ENCODE data around the gene NBPF1.
"Not testable (repeated sequence)": the region's sequence is repeated elsewhere in the genome, so short reads cannot be mapped to it uniquely, and the experiment has no call there.

Gene NBPF1

DNA sequence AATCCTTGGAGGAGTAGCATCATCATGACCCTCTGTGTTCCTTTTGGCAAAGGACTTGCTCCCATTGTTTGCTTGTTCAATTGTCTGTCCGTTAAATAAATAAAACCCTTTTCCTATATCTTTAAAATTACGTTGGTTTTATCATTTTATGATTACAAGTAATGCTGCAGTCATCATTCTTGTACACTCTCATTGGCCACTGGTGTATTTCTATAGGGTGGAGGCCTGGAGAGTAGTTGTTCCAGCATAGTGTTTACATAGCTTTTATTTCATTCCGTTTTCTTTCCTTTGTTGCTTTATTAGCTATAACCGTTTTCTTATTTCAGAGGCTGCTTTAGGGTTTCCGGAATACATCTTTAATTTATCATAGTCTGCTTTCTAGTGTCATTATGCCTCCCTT, 91.7 kb downstream of the NBPF1 start:
- H3K36me3 ChIP-seq (ENCODE audit: control insufficient read depth in 4 of 4, insufficient read depth in 4 of 4, low read length in 3 of 4); DNase-seq; H3K4me3 ChIP-seq (ENCODE audit: control insufficient read depth in 1 of 7, extremely low read depth in 1 of 7, insufficient read depth in 4 of 7, low read depth in 2 of 7, low read length in 6 of 7); POLR2A ChIA-PET; H3K27ac ChIP-seq (ENCODE audit: insufficient read depth in 1 of 2, low read depth in 1 of 2, low read length in 2 of 2, poor library complexity in 1 of 2, severe bottlenecking in 2 of 2); CTCF ChIA-PET; H3K4me1 ChIP-seq (ENCODE audit: control extremely low read depth in 1 of 4, control insufficient read depth in 4 of 4, insufficient read depth in 4 of 4, low read length in 3 of 4); H3K9me3 ChIP-seq (ENCODE audit: control extremely low read depth in 1 of 5, control insufficient read depth in 4 of 5, insufficient read depth in 2 of 5, low read depth in 1 of 5, low read length in 4 of 5): not testable (repeated sequence)
- H3K27me3 ChIP-seq (replicated peaks in 2 of 5; ENCODE audit: control insufficient read depth in 4 of 5, insufficient read depth in 5 of 5, low read length in 4 of 5) = peaks cover 2 to 31% (median 10%) of the 10 kb centered on the region in 5 experiments
- 86% methylated on average over 2 of the region's 5 CpGs for whole genome bisulfite sequencing (ENCODE audit: insufficient coverage)

DNA sequence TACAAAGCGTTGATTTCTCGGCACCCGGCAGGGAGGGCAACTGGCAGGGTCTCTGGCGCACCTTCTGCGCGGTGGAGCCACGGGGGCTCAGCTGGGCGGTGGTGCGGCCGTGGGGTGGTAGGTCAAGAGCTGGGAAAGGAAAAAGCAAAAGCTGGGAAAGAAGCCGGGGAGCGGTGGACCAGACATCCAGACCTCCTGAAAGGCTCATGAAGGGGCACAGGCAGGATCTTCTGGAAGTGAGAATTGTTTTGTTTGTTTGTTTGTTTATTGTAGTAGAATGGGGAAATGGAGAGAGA, 92.1 kb downstream of the NBPF1 start:
- WGBS (ENCODE audit: insufficient coverage) = 80% methylated on average over 10 of the region's 12 CpGs
- Histone ChIP-seq H3K36me3 (ENCODE audit: control insufficient read depth in 4 of 4, insufficient read depth in 4 of 4, low read length in 3 of 4) (no peaks in the 10 kb centered on the region), H3K4me1 (ENCODE audit: control extremely low read depth in 1 of 4, control insufficient read depth in 4 of 4, insufficient read depth in 4 of 4, low read length in 3 of 4) (peaks cover 0 to 3% (median under 1%) of the 10 kb centered on the region in 4 experiments), H3K27ac (ENCODE audit: insufficient read depth in 1 of 2, low read depth in 1 of 2, low read length in 2 of 2, poor library complexity in 1 of 2, severe bottlenecking in 2 of 2) (no peak overlapping the region), H3K9me3 (ENCODE audit: control extremely low read depth in 1 of 5, control insufficient read depth in 4 of 5, insufficient read depth in 2 of 5, low read depth in 1 of 5, low read length in 4 of 5) (no peaks in the 10 kb centered on the region), H3K4me3 (ENCODE audit: control insufficient read depth in 1 of 7, extremely low read depth in 1 of 7, insufficient read depth in 4 of 7, low read depth in 2 of 7, low read length in 6 of 7) (peak overlapping the region in 1 of 7 experiments; percentile 52), H3K27me3 (replicated peaks in 2 of 5; ENCODE audit: control insufficient read depth in 4 of 5, insufficient read depth in 5 of 5, low read length in 4 of 5) (peaks cover 2 to 28% (median 10%) of the 10 kb centered on the region in 5 experiments)
- DNase-seq = no peak
- ChIA-PET CTCF (no interaction called here), POLR2A (no interaction called here)

DNA sequence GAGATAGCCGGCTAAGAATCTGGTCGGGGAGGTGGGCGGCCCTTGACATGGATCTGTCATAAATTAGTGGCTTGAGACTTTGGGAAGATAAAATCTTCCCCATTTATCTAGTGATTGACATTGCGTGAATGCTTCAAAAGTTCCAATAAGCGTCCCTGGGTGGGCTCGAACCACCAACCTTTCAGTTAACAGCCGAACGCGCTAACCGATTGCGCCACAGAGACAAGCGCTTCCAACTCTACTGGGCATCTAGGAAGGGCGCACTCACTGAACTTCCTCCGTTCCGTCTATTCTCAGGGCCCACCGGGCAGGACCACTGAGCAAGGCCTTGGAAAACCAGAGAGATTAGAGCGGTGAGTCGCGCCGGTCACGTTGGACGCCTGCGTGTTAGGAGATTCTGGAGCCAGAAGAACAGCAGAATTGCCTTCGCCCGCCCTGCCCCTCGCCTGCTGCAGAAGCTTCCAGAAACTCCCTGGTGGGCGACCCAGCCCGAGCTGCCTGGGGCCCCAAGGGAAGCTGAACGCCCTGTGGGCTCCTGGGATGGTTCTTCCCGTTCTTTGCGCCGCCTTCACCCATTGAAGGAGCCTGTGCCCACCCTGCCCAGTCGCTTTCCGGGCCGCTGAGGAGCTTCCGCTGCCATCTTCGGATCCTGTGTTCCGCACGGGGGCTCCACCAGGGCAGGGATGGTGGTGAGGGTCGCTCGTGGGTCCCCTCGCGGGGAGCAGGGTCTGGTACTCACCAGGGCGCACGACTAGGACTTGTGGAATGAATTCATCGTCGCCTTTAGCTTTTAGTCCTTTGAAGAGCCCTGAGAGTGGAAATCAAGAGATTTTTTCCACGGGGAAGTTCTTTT, 92.7 kb downstream of the NBPF1 start:
- H3K9me3 ChIP-seq (ENCODE audit: control extremely low read depth in 1 of 5, control insufficient read depth in 4 of 5, insufficient read depth in 2 of 5, low read depth in 1 of 5, low read length in 4 of 5); POLR2A ChIA-PET; H3K27ac ChIP-seq (ENCODE audit: insufficient read depth in 1 of 2, low read depth in 1 of 2, low read length in 2 of 2, poor library complexity in 1 of 2, severe bottlenecking in 2 of 2); H3K36me3 ChIP-seq (ENCODE audit: control insufficient read depth in 4 of 4, insufficient read depth in 4 of 4, low read length in 3 of 4); CTCF ChIA-PET; H3K4me1 ChIP-seq (ENCODE audit: control extremely low read depth in 1 of 4, control insufficient read depth in 4 of 4, insufficient read depth in 4 of 4, low read length in 3 of 4): not testable (repeated sequence)
- WGBS (ENCODE audit: insufficient coverage) = 39% methylated on average over 38 of the region's 48 CpGs
- peak in 1 of 3 donors; percentile 11 for DNase-seq
- Histone ChIP-seq H3K27me3 (replicated peaks in 2 of 5; ENCODE audit: control insufficient read depth in 4 of 5, insufficient read depth in 5 of 5, low read length in 4 of 5) (peaks cover 2 to 28% (median 7%) of the 10 kb centered on the region in 5 experiments), H3K4me3 (ENCODE audit: control insufficient read depth in 1 of 7, extremely low read depth in 1 of 7, insufficient read depth in 4 of 7, low read depth in 2 of 7, low read length in 6 of 7) (peak overlapping the region in 3 of 7 experiments; percentile 11 to 52 (median 49))

- POLR2A ChIA-PET; H3K9me3 ChIP-seq (ENCODE audit: control extremely low read depth in 1 of 5, control insufficient read depth in 4 of 5, insufficient read depth in 2 of 5, low read depth in 1 of 5, low read length in 4 of 5); H3K4me1 ChIP-seq (ENCODE audit: control extremely low read depth in 1 of 4, control insufficient read depth in 4 of 4, insufficient read depth in 4 of 4, low read length in 3 of 4); CTCF ChIA-PET; H3K4me3 ChIP-seq (ENCODE audit: control insufficient read depth in 1 of 7, extremely low read depth in 1 of 7, insufficient read depth in 4 of 7, low read depth in 2 of 7, low read length in 6 of 7); H3K36me3 ChIP-seq (ENCODE audit: control insufficient read depth in 4 of 4, insufficient read depth in 4 of 4, low read length in 3 of 4); DNase-seq; H3K27ac ChIP-seq (ENCODE audit: insufficient read depth in 1 of 2, low read depth in 1 of 2, low read length in 2 of 2, poor library complexity in 1 of 2, severe bottlenecking in 2 of 2): not testable (repeated sequence)
- peaks cover 2 to 28% (median 7%) of the 10 kb centered on the region in 5 experiments for H3K27me3 ChIP-seq (replicated peaks in 2 of 5; ENCODE audit: control insufficient read depth in 4 of 5, insufficient read depth in 5 of 5, low read length in 4 of 5)
- 80% methylated on average over 1 of the region's 6 CpGs for WGBS (ENCODE audit: insufficient coverage)
Measured at GRCh38 chr1:16519255-16519951, 94.0 kb downstream of the NBPF1 start.

- H3K36me3 ChIP-seq (ENCODE audit: control insufficient read depth in 4 of 4, insufficient read depth in 4 of 4, low read length in 3 of 4); DNase-seq; H3K4me3 ChIP-seq (ENCODE audit: control insufficient read depth in 1 of 7, extremely low read depth in 1 of 7, insufficient read depth in 4 of 7, low read depth in 2 of 7, low read length in 6 of 7); CTCF ChIA-PET; H3K4me1 ChIP-seq (ENCODE audit: control extremely low read depth in 1 of 4, control insufficient read depth in 4 of 4, insufficient read depth in 4 of 4, low read length in 3 of 4); POLR2A ChIA-PET; H3K9me3 ChIP-seq (ENCODE audit: control extremely low read depth in 1 of 5, control insufficient read depth in 4 of 5, insufficient read depth in 2 of 5, low read depth in 1 of 5, low read length in 4 of 5); H3K27ac ChIP-seq (ENCODE audit: insufficient read depth in 1 of 2, low read depth in 1 of 2, low read length in 2 of 2, poor library complexity in 1 of 2, severe bottlenecking in 2 of 2): not testable (repeated sequence)
- WGBS (ENCODE audit: insufficient coverage) = no CpG with 5 or more reads among the region's 3 CpGs
- peaks cover 2 to 28% (median 7%) of the 10 kb centered on the region in 5 experiments for H3K27me3 ChIP-seq (replicated peaks in 2 of 5; ENCODE audit: control insufficient read depth in 4 of 5, insufficient read depth in 5 of 5, low read length in 4 of 5)
Measured at GRCh38 chr1:16518913-16519254, 94.5 kb downstream of the NBPF1 start.

GRCh38 chr1:16516694-16517410, 96.5 kb downstream of the NBPF1 start:
- 77% methylated on average over 4 of the region's 5 CpGs for WGBS (ENCODE audit: insufficient coverage)
- CTCF ChIA-PET; H3K27ac ChIP-seq (ENCODE audit: insufficient read depth in 1 of 2, low read depth in 1 of 2, low read length in 2 of 2, poor library complexity in 1 of 2, severe bottlenecking in 2 of 2); POLR2A ChIA-PET; H3K4me1 ChIP-seq (ENCODE audit: control extremely low read depth in 1 of 4, control insufficient read depth in 4 of 4, insufficient read depth in 4 of 4, low read length in 3 of 4); H3K9me3 ChIP-seq (ENCODE audit: control extremely low read depth in 1 of 5, control insufficient read depth in 4 of 5, insufficient read depth in 2 of 5, low read depth in 1 of 5, low read length in 4 of 5); H3K4me3 ChIP-seq (ENCODE audit: control insufficient read depth in 1 of 7, extremely low read depth in 1 of 7, insufficient read depth in 4 of 7, low read depth in 2 of 7, low read length in 6 of 7); H3K36me3 ChIP-seq (ENCODE audit: control insufficient read depth in 4 of 4, insufficient read depth in 4 of 4, low read length in 3 of 4): not testable (repeated sequence)
- peaks cover 2 to 25% (median 7%) of the 10 kb centered on the region in 5 experiments for H3K27me3 ChIP-seq (replicated peaks in 2 of 5; ENCODE audit: control insufficient read depth in 4 of 5, insufficient read depth in 5 of 5, low read length in 4 of 5)
- DNase-seq = peak in 2 of 3 donors; percentile 23 to 43
